HFF-Myc (cell line): Measurements from ENCODE around the gene CD7.
"Not testable (repeated sequence)": the region's sequence is repeated elsewhere in the genome, so short reads cannot be mapped to it uniquely, and the experiment has no call there.

Experiments
- DNase-seq: peaks from one replicate; pipeline ENCODE4 v3.0.0-alpha.2; 2011; ENCODE audit warnings: low read depth; ENCODE audit errors: extremely low read depth
- H3K4me3 ChIP-seq: replicated peaks from 2 replicates; pipeline ENCODE4 v1.5.1; 2011; ENCODE audit warnings: low read depth, mild to moderate bottlenecking, control low read depth, low read length
- TF ChIP-seq, protein P1 (sequence below): IDR thresholded peaks from 2 replicates; pipeline ENCODE4 v1.5.1; 2012; ENCODE audit warnings: mild to moderate bottlenecking, low read depth, low read length, control low read depth; ENCODE audit errors: missing control alignments

The CD7 gene

DNA sequence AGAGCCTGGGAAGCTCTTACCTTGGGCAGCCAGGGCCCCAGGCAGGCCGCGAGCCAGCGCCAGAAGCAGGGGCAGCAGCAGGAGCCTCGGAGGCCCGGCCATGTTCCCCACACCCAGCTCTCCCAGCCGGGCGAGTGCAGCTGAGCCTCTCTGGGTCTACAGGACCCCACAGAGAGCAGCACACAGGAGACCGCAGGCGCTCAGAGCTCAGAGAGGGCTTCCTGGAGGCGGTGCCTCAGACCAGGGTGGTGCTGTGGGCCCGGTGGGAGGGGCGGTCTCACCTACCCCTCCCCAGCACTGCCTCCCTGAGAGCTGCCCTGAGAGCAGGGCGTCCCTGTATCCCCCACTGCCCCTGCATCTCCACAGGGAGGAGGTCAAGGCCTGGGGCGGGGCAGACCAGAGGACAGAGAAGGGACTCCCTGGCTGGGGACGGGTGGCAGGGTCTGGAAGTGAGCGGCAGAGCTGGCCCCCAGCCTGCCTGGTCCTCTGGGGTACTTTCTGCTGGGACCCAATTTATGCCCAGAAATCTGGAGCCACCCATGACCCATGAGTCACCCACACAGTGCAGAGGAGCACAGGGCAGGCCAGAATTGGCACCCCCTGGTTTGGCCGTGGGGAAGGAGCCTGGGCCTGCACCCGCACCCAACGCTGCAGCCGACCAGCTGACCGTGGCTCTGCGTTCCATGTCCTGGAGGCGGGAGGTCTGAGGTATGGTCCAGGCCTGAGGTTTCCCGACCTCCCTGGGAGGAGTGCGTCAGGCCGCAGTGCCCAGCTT lies at the start of gene CD7:
TSS of gene CD7 (minus strand) at position 215 of the 775 bp plus-strand sequence. CDS start at position 102, 113 bp downstream.
- no peak within 1 kb of the TSS for H3K4me3 ChIP-seq
- TF ChIP-seq, protein P1, sequence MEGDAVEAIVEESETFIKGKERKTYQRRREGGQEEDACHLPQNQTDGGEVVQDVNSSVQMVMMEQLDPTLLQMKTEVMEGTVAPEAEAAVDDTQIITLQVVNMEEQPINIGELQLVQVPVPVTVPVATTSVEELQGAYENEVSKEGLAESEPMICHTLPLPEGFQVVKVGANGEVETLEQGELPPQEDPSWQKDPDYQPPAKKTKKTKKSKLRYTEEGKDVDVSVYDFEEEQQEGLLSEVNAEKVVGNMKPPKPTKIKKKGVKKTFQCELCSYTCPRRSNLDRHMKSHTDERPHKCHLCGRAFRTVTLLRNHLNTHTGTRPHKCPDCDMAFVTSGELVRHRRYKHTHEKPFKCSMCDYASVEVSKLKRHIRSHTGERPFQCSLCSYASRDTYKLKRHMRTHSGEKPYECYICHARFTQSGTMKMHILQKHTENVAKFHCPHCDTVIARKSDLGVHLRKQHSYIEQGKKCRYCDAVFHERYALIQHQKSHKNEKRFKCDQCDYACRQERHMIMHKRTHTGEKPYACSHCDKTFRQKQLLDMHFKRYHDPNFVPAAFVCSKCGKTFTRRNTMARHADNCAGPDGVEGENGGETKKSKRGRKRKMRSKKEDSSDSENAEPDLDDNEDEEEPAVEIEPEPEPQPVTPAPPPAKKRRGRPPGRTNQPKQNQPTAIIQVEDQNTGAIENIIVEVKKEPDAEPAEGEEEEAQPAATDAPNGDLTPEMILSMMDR: no peak
- no peak for DNase-seq

DNA sequence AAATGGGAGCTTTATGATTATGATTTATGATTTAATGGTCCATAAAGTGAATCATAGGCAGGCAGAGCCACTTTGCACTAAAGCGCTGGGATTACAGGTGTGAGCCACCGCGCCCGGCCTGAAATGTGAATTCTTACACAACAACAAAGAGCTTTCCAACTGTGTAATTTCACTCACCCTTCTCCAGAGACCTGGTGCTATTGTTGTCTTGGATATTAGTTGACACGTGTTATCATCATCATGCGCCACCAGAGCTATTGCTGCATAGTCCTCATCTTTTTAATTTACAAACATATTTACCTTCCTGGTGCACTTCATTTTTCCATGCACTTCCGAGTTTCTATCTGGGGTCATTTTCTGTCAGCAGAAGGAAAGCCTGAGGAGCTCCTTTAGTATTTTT lies 49.3 kb upstream of the CD7 start:
- DNase-seq: no peak

DNA sequence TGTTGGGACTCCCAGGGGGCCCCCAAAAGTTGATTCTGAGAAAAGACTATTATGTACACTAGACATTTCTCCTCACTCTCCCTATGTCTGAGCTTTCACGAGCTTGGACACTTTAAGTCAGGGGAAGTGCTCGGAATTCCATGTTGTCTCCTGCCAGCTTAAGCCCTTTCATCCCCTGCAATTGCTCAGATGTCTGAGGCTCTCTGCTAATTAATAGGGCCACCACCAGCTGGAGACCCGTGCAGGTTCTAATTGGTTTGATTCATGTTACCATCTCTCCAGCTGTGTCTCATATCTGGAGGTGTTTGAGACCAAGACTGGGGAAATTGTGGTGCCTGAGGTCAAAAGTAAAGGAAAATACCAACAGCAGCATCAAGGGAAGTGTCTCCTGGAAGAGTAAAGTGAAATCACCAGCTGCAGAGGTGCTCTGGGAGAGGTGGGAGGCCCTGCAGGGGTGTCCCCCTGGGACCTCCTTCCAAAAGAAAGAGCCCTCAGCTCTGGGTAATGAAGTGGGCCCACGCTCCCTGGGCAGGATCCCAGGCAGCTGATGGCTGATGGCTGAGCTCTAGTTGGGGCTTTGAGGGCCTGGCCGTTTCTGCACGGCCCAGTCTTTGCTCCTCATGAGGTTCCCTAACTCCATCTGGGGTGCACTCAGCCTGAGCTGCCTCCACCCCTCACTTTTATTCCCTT lies 48.3 kb upstream of the CD7 start:
- H3K4me3 ChIP-seq: no peak overlapping the region
- no peak for DNase-seq
- TF ChIP-seq, protein P1: no peak

More for the DNA sequence above, 49.3 kb upstream of the CD7 start:
- TF ChIP-seq, protein P1: no peak
- H3K4me3 ChIP-seq: no peak overlapping the region

DNA sequence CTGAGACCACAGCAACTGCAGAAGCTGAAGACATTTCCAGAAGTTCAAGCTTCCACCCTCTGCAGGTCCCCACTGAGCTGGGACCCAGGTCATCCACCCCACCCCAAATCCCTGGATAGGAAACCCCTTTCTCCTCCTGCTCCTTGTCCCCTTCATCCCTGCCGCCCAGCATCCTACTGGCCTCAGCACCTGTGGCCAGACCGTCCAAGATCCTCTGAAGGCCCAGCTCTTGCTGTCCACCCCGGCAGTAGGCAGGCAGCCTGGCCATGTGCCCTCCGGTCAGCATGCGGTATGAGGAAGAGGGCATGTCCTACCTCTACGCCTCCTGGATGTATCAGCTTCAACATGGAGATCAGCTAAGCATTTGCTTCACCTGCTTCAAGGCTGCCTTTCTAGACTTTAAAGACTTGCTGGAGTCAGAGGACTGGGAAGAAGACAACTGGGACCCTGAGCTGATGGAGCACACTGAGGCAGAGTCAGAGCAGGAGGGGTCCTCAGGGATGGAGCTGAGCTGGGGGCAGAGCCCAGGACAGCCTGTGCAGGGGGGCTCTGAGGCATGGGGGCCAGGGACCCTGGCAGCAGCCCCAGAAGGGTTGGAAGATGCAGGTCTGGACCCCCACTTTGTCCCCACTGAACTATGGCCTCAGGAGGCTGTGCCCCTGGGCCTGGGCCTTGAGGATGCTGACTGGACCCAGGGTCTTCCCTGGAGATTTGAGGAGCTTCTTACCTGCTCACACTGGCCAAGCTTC lies 44.7 kb upstream of the CD7 start:
- TF ChIP-seq, protein P1: no peak
- DNase-seq: no peak
- H3K4me3 ChIP-seq: no peak overlapping the region

DNA sequence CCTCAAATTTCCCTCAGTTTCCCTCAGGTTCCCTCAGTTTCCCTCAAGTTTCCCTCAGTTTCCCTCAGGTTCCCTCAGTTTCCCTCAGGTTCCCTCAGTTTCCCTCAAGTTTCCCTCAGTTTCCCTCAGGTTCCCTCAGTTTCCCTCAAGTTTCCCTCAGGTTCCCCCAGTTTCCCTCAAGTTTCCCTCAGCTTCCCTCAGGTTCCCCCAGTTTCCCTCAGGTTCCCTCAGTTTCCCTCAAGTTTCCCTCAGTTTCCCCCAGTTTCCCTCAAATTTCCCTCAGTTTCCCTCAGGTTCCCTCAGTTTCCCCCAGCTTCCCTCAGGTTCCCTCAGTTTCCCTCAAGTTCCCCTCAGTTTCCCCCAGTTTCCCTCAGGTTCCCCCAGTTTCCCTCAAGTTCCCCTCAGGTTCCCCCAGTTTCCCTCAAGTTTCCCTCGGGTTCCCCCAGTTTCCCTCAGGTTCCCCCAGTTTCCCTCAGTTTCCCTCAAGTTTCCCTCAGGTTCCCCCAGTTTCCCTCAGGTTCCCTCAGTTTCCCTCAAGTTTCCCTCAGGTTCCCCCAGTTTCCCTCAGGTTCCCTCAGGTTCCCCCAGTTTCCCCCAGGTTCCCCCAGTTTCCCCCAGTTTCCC lies 42.2 kb upstream of the CD7 start:
- not testable (repeated sequence) for H3K4me3 ChIP-seq, DNase-seq

DNA sequence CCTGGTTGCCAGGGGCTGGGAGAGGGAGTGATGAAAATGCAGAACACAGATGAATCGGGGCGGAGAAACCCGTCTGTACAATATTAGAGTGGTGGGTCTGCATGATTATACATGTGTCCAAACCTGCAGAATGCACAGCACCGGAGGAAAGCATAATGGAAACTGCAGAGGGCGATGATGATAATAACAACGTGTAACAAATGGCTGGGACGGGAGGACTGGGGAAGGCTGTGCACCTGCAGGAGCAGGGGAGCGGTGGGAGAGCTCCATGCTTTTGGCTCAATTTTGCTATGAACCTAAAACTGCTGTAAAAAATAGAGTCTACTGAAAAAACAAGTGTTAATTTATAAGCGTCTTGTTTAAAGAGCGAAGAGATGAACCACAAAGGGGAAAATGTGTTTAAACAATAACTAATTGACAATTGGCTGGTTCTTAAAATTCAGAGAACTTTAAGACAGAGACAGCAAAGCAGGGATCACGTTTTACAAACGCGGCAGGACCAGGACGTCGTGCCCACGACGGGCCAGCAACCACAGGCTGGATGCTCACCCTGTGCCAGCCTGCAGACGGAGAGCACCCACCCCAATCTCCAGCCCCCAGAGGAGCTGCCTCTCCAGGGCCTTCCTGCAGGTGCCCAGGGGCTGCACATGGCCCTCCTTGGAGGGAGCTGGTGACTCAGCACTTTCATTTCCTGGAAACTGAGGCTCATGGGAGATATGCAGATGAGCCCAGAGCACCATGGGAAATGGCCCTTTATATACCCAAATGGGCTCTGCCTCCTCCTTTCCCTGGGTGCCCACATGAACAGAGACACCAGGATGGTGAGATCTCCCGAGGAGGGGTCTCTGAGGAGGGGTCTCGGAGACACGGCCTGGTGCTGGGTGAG lies 41.3 kb upstream of the CD7 start, which contains the start of gene TEX19:
TSS of gene TEX19 (plus strand) at position 783 of the 886 bp plus-strand sequence. CDS start 2,904 bp downstream, outside the sequence.
- H3K4me3 ChIP-seq: no peak within 1 kb of the TSS
- DNase-seq: no peak
- TF ChIP-seq, protein P1: no peak
